Colonic mucosa (tissue), 4 donors: Measurements from ENCODE around the gene PRKCA. TPM values are rescaled to one million over a fixed set of nuclear protein-coding genes. Genes with fewer than 3 reads are reported as not detected.

ENCODE experiments used
- DNase-seq: peaks from one replicate; pipeline ENCODE4 v3.0.0-alpha.2; 2020
- H3K27ac ChIP-seq: fragments of 200-600 bp; one replicate; pipeline ENCODE4 v1.8.0; 2021
- H3K27me3 ChIP-seq: fragments of 200-600 bp; one replicate; pipeline ENCODE4 v1.8.0; 2021
- H3K36me3 ChIP-seq: fragments of 200-600 bp; one replicate; pipeline ENCODE4 v1.8.0; 2021
- H3K4me1 ChIP-seq: fragments of 200-600 bp; one replicate; pipeline ENCODE4 v1.8.0; 2021; ENCODE audit warnings: mild to moderate bottlenecking
- H3K4me3 ChIP-seq: fragments of 200-600 bp; one replicate; pipeline ENCODE4 v1.8.0; 2021
- H3K9ac ChIP-seq, 2 donors: one replicate each; pipeline ENCODE4 v1.7.0; 2013; ENCODE audit warnings: control low read depth in 2 of 2, low read depth in 2 of 2, low read length in 2 of 2
- H3K9me3 ChIP-seq: fragments of 200-600 bp; one replicate; pipeline ENCODE4 v1.8.0; 2021
- intact Hi-C: fragments of 100-400 bp; cut with DNase I; formaldehyde crosslinking; loops from one replicate; pipeline ENCODE4 v1.14.1; 2022
- total RNA-seq, 2 donors: library from RNA; stranded (reverse); fragmentation: NEBNext Ultra II Directional in 1 of 2; extraction: Animal tissue kit (Norgen Biotek cat#: 25700) in 1 of 2; gene quantifications; one replicate each; pipeline ENCODE4 v1.2.1, GENCODE V29; 2021
- TF ChIP-seq, protein P1 (sequence below): fragments of 200-600 bp; IDR thresholded peaks from one replicate; pipeline ENCODE4 v1.8.0; 2022; ENCODE audit warnings: antibody characterized with exemption, mild to moderate bottlenecking
- donor health status: healthy.
- donor health status: DM: no; HTN: no; CAD: no.
- donor health status: DM: no; HTN: no; CAD: no.

The PRKCA gene
- total RNA-seq, 2 donors from 2014 or later: 40.0 to 41.8 TPM

DNA sequence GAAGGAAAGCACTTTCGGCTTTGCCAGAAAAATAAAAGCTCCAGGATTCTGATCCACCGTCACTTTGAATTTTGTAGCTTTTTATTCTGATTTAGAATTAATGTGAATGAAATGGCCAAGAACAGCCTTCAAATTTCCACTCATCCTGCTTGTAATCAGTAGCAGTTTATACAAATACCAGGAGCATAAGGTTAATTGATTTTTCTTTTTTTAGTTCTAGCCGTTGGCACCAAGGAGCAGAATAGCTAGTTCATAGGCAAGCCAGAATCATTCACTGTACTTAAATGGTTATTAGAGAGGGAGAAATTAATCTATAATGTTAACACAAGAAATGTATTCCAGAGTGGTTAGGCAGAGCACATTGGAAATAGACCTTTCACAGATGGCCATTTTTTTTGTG lies 491.4 kb downstream of the PRKCA start:
- TF ChIP-seq, protein P1, sequence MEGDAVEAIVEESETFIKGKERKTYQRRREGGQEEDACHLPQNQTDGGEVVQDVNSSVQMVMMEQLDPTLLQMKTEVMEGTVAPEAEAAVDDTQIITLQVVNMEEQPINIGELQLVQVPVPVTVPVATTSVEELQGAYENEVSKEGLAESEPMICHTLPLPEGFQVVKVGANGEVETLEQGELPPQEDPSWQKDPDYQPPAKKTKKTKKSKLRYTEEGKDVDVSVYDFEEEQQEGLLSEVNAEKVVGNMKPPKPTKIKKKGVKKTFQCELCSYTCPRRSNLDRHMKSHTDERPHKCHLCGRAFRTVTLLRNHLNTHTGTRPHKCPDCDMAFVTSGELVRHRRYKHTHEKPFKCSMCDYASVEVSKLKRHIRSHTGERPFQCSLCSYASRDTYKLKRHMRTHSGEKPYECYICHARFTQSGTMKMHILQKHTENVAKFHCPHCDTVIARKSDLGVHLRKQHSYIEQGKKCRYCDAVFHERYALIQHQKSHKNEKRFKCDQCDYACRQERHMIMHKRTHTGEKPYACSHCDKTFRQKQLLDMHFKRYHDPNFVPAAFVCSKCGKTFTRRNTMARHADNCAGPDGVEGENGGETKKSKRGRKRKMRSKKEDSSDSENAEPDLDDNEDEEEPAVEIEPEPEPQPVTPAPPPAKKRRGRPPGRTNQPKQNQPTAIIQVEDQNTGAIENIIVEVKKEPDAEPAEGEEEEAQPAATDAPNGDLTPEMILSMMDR: no peak
- Histone ChIP-seq H3K4me3 (no peak overlapping the region), H3K4me1 (no peaks in the 10 kb centered on the region), H3K9ac (no peak overlapping the region), H3K27me3 (no peaks in the 10 kb centered on the region), H3K36me3 (no peaks in the 10 kb centered on the region), H3K9me3 (no peaks in the 10 kb centered on the region), H3K27ac (no peak overlapping the region)
- no peak for DNase-seq
- intact Hi-C loops: no loop called here

DNA sequence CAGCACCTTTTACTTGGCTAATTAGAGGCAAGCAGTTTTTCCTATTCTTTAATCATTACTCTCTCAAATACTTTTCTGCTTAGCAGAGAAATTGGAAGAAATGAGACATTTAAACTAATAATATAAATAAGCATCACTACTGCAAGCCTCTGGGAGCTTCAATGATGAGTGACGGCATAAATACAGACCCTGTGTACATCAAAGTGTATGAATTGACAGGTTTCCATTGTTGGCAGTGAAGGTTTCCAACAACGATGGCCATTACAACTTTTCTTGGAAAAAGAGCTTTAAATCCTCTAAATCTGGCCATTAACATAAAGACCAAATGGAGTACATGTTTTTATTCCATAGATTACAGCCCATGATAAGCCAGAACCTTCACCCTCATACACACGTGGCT lies 493.1 kb downstream of the PRKCA start:
- no peaks in the 10 kb centered on the region for H3K36me3 ChIP-seq
- no peaks in the 10 kb centered on the region for H3K4me1 ChIP-seq
- TF ChIP-seq, protein P1: no peak
- no peak overlapping the region for H3K9ac ChIP-seq
- no peaks in the 10 kb centered on the region for H3K27me3 ChIP-seq
- no peak for DNase-seq
- H3K4me3 ChIP-seq: no peak overlapping the region
- intact Hi-C loops: no loop called here
- H3K9me3 ChIP-seq: no peaks in the 10 kb centered on the region
- H3K27ac ChIP-seq: no peak overlapping the region

DNA sequence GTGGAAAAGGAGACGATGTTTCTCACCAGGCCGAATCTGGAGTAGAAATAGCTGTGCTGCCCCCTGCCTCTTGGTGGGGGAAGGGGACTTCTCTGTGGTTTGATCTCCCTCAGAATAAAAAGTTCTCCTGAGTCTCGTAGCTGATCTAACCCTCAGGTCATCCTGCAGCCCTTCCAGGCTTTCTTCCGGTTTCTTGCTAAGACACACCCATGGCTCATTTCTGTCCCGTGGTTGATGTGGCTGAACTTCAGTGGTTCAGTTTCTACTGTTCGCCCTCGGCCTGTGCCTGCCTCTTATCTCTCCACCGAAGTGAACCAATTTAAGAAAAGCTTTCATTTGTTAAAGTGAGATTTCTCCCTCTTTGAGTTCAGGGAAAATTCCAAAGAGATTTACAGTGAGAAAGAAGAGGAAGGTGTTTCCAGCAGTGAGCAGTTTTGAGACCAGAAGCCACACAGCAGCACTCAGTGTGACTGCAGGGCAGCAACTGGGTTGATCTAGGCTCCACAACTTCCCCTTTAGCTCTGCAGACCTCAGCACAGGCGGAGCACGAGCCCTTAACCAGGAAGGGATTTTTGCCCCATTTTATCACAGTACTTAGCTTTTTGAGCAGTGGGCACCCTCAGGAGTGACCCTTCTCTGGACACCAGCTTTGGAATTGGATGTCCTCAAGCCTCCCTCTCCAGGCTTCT lies 497.6 kb downstream of the PRKCA start:
- H3K4me1 ChIP-seq: no peaks in the 10 kb centered on the region
- intact Hi-C loops: no loop called here
- H3K4me3 ChIP-seq: no peak overlapping the region
- no peak overlapping the region for H3K9ac ChIP-seq
- no peaks in the 10 kb centered on the region for H3K27me3 ChIP-seq
- H3K36me3 ChIP-seq: no peaks in the 10 kb centered on the region
- DNase-seq: no peak
- no peak overlapping the region for H3K27ac ChIP-seq
- TF ChIP-seq, protein P1: no peak
- H3K9me3 ChIP-seq: no peaks in the 10 kb centered on the region

DNA sequence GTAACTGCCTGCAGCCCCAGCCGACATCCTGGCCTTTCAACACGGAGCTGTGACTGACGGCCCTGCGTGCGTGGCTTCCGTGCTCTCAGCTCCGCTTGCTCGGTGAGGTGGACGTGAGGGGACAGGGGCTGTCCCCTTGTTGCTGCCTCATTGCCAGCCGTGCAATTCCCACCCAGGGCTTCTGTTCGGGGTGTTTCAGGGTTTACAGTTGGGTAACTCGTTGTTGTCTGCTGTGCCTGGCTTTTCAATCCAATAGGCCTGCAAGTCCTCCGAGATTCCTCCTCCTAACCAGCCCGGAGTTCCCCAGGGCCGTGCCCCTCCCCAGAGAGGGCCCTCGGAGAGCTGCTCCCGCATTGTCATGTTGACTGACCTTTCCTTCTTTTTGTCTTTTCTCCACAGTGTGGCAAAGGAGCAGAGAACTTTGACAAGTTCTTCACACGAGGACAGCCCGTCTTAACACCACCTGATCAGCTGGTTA lies 501.1 kb downstream of the PRKCA start:
- H3K27me3 ChIP-seq: no peaks in the 10 kb centered on the region
- H3K36me3 ChIP-seq: no peaks in the 10 kb centered on the region
- intact Hi-C loops: no loop called here
- no peaks in the 10 kb centered on the region for H3K9me3 ChIP-seq
- TF ChIP-seq, protein P1: no peak
- H3K4me3 ChIP-seq: no peak overlapping the region
- no peak overlapping the region for H3K27ac ChIP-seq
- no peak for DNase-seq
- H3K9ac ChIP-seq: no peak overlapping the region
- H3K4me1 ChIP-seq: no peaks in the 10 kb centered on the region

DNA sequence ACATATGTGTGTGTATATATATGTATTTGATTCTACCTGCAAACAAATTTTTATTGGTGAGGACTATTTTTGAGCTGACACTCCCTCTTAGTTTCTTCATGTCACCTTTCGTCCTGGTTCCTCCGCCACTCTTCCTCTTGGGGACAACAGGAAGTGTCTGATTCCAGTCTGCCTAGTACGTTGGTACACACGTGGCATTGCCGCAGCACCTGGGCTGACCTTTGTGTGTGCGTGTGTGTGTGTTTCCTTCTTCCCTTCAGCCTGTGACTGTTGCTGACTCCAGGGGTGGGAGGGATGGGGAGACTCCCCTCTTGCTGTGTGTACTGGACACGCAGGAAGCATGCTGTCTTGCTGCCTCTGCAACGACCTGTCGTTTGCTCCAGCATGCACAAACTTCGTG lies 503.2 kb downstream of the PRKCA start:
- intact Hi-C loops: no loop called here
- peak; percentile 27 for DNase-seq
- H3K36me3 ChIP-seq: no peaks in the 10 kb centered on the region
- H3K9me3 ChIP-seq: no peaks in the 10 kb centered on the region
- H3K27ac ChIP-seq: no peak overlapping the region
- no peak overlapping the region for H3K9ac ChIP-seq
- no peaks in the 10 kb centered on the region for H3K27me3 ChIP-seq
- TF ChIP-seq, protein P1: no peak
- H3K4me3 ChIP-seq: no peak overlapping the region
- no peaks in the 10 kb centered on the region for H3K4me1 ChIP-seq
